ENCODE measurements around the gene RHAG.

The RHAG gene

GRCh38 chr6:49648036-49648435 is 11.4 kb upstream of the RHAG start:
- no peak for TF ChIP-seq EZH2phosphoT487 (IDR thresholded peaks at IDR 0.05; ENCODE audit: borderline replicate concordance, low read length)
- no peak for TF ChIP-seq CTCF (IDR thresholded peaks at IDR 0.05; ENCODE audit: low read depth, low read length, poor library complexity, severe bottlenecking)
- Histone ChIP-seq H3K4me3 (ENCODE audit: low read length) (no peak overlapping the region), H3K27me3 (ENCODE audit: control insufficient read depth, low read length) (no peaks in the 10 kb centered on the region), H3K79me2 (ENCODE audit: control insufficient read depth, low read length) (no peaks in the 10 kb centered on the region), H3K27ac (ENCODE audit: low read depth, low read length) (no peak overlapping the region), H3F3A (ENCODE audit: control insufficient read depth, insufficient read depth) (no peaks in the 10 kb centered on the region), H3K4me1 (ENCODE audit: control insufficient read depth, low read length) (no peaks in the 10 kb centered on the region), H3K9me2 (replicated peaks; ENCODE audit: control insufficient read depth, low read length) (no peaks in the 10 kb centered on the region), H4K20me1 (ENCODE audit: control insufficient read depth, insufficient read depth, low read depth, low read length) (no peaks in the 10 kb centered on the region), H3K4me2 (ENCODE audit: low read length) (no peak overlapping the region), H3K36me3 (ENCODE audit: control insufficient read depth, low read length) (no peaks in the 10 kb centered on the region), H3K9me3 (ENCODE audit: control insufficient read depth, insufficient read depth, low read length) (no peaks in the 10 kb centered on the region)

DNA sequence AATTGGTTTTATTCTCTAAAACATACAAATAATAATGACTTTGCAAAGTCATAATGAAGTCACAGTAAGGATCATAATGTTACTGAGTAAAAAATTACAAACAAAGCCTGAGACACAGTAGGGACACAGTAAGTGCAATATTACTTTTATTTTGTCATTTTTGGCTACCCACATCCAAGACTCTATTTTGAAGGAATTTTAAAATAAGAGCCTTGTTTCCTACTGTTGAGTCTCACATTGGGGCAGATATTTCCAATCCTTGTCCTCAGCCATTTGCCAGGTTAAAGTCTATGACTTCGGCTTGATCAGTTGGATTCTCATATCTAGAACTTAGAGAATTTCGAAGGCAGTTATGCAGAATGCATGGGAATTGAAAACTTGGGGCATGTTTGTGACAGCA is 10.8 kb upstream of the RHAG start:
- no peaks in the 10 kb centered on the region for H4K20me1 ChIP-seq (ENCODE audit: control insufficient read depth, insufficient read depth, low read depth, low read length)
- TF ChIP-seq EZH2phosphoT487 (IDR thresholded peaks at IDR 0.05; ENCODE audit: borderline replicate concordance, low read length) (no peak), CTCF (IDR thresholded peaks at IDR 0.05; ENCODE audit: low read depth, low read length, poor library complexity, severe bottlenecking) (no peak)
- H3K36me3 ChIP-seq (ENCODE audit: control insufficient read depth, low read length) = no peaks in the 10 kb centered on the region
- no peak overlapping the region for H3K4me2 ChIP-seq (ENCODE audit: low read length)
- no peaks in the 10 kb centered on the region for H3K4me1 ChIP-seq (ENCODE audit: control insufficient read depth, low read length)
- no peak overlapping the region for H3K27ac ChIP-seq (ENCODE audit: low read depth, low read length)
- no peaks in the 10 kb centered on the region for H3K79me2 ChIP-seq (ENCODE audit: control insufficient read depth, low read length)
- no peaks in the 10 kb centered on the region for H3K9me2 ChIP-seq (replicated peaks; ENCODE audit: control insufficient read depth, low read length)
- H3K27me3 ChIP-seq (ENCODE audit: control insufficient read depth, low read length) = no peaks in the 10 kb centered on the region
- H3F3A ChIP-seq (ENCODE audit: control insufficient read depth, insufficient read depth) = no peaks in the 10 kb centered on the region
- no peaks in the 10 kb centered on the region for H3K9me3 ChIP-seq (ENCODE audit: control insufficient read depth, insufficient read depth, low read length)
- no peak overlapping the region for H3K4me3 ChIP-seq (ENCODE audit: low read length)

- H3K4me1 ChIP-seq (ENCODE audit: control insufficient read depth, low read length) = no peaks in the 10 kb centered on the region
- H4K20me1 ChIP-seq (ENCODE audit: control insufficient read depth, insufficient read depth, low read depth, low read length) = no peaks in the 10 kb centered on the region
- no peaks in the 10 kb centered on the region for H3K27me3 ChIP-seq (ENCODE audit: control insufficient read depth, low read length)
- no peak overlapping the region for H3K4me3 ChIP-seq (ENCODE audit: low read length)
- no peaks in the 10 kb centered on the region for H3K79me2 ChIP-seq (ENCODE audit: control insufficient read depth, low read length)
- H3F3A ChIP-seq (ENCODE audit: control insufficient read depth, insufficient read depth) = no peaks in the 10 kb centered on the region
- H3K9me2 ChIP-seq (replicated peaks; ENCODE audit: control insufficient read depth, low read length) = no peaks in the 10 kb centered on the region
- no peaks in the 10 kb centered on the region for H3K36me3 ChIP-seq (ENCODE audit: control insufficient read depth, low read length)
- TF ChIP-seq CTCF (IDR thresholded peaks at IDR 0.05; ENCODE audit: low read depth, low read length, poor library complexity, severe bottlenecking) (no peak), EZH2phosphoT487 (IDR thresholded peaks at IDR 0.05; ENCODE audit: borderline replicate concordance, low read length) (no peak)
- H3K27ac ChIP-seq (ENCODE audit: low read depth, low read length) = no peak overlapping the region
- H3K9me3 ChIP-seq (ENCODE audit: control insufficient read depth, insufficient read depth, low read length) = no peaks in the 10 kb centered on the region
- H3K4me2 ChIP-seq (ENCODE audit: low read length) = no peak overlapping the region
Measured at GRCh38 chr6:49646942-49647341, 10.3 kb upstream of the RHAG start.
